Gastroesophageal sphincter (tissue), 4 donors: Measurements from ENCODE around the gene ST8SIA6. TPM values are rescaled to one million over a fixed set of nuclear protein-coding genes. Genes with fewer than 3 reads are reported as not detected.

ENCODE experiments used
- ATAC-seq: fragments of 150-250 bp; one replicate; pipeline ENCODE4 v1.9.1; 2016; ENCODE audit warnings: mild to moderate bottlenecking, moderate library complexity
- H3K27ac ChIP-seq, 4 donors: fragments of 200-600 bp; sonication (generic) in 3 of 4; 1 replicate in 3 of 4; 2 replicates in 1 of 4; pipeline ENCODE4 v1.5.1; 2016 to 2019
- H3K27me3 ChIP-seq: fragments of 200-600 bp; sonication (generic); one replicate; pipeline ENCODE4 v1.5.1; 2019
- H3K36me3 ChIP-seq, 2 donors: fragments of 200-600 bp; sonication (generic); one replicate each; pipeline ENCODE4 v1.5.1; 2019; ENCODE audit warnings: control low read depth in 1 of 2
- H3K4me1 ChIP-seq, 3 donors: fragments of 200-600 bp; sonication (generic); 1 replicate in 2 of 3; 2 replicates in 1 of 3; pipeline ENCODE4 v1.5.1; 2016 to 2019; ENCODE audit warnings: control low read depth in 2 of 3
- H3K4me3 ChIP-seq, 2 donors: fragments of 200-600 bp; sonication (generic); one replicate each; pipeline ENCODE4 v1.5.1; 2019; ENCODE audit warnings: mild to moderate bottlenecking in 1 of 2, moderate library complexity in 1 of 2
- H3K9me3 ChIP-seq, 3 donors: fragments of 200-600 bp; sonication (generic); one replicate each; pipeline ENCODE4 v1.5.1; 2017 to 2019; ENCODE audit warnings: control low read depth in 2 of 3
- CTCF ChIP-seq, 4 experiments: fragments of 200-600 bp in 2 of 4; fragments of 450-650 bp in 2 of 4; sonication (generic) in 1 of 4; IDR thresholded peaks; one replicate each; pipeline ENCODE4 v1.5.1; 2017 to 2019; ENCODE audit warnings: antibody characterized with exemption in 4 of 4, mild to moderate bottlenecking in 2 of 4, moderate library complexity in 2 of 4
- EP300 ChIP-seq: sonication (generic); formaldehyde crosslinking; IDR thresholded peaks from one replicate; pipeline ENCODE4 v1.6.1; 2017; ENCODE audit warnings: antibody characterized with exemption, mild to moderate bottlenecking
- POLR2A ChIP-seq, 2 donors: fragments of 450-650 bp; IDR thresholded peaks; one replicate each; pipeline ENCODE4 v1.6.1; 2017; ENCODE audit warnings: antibody characterized with exemption in 2 of 2, mild to moderate bottlenecking in 2 of 2, moderate library complexity in 1 of 2
- POLR2AphosphoS5 ChIP-seq: sonication (generic); formaldehyde crosslinking; IDR thresholded peaks from one replicate; pipeline ENCODE4 v1.6.1; 2017; ENCODE audit warnings: antibody characterized with exemption
- WGBS, 2 donors: methylation state at CpG; one replicate each; pipeline ENCODE4 v1.1.5; 2018; ENCODE audit warnings: low coverage in 1 of 2; 5-methylcytosine and 5-hydroxymethylcytosine counted together
- total RNA-seq, 4 donors: library from RNA; depleted of rRNA; stranded (reverse); fragments of >200 nt; gene quantifications; one replicate each; pipeline ENCODE4 v1.1.0, GENCODE V29; 2016

The ST8SIA6 gene
- total RNA-seq, 4 donors from 2014 or later = 1.5 to 1.9 TPM; not detected in 2

GRCh38 chr10:17465328-17466125 is 11.1 kb upstream of the ST8SIA6 start:
- H3K36me3 ChIP-seq = no peaks in the 10 kb centered on the region
- TF ChIP-seq POLR2AphosphoS5 (no peak), CTCF (IDR thresholded peaks at IDR 0.05) (no peak), POLR2A (IDR thresholded peaks at IDR 0.05) (no peak), EP300 (no peak)
- H3K4me3 ChIP-seq = no peak overlapping the region
- H3K27ac ChIP-seq = no peak overlapping the region
- H3K9me3 ChIP-seq = no peaks in the 10 kb centered on the region
- H3K27me3 ChIP-seq = peaks cover 13% of the 10 kb centered on the region
- WGBS, 2 donors = 68 to 82% methylated on average over 4 to 5 of the region's 5 CpGs
- no peak for ATAC-seq
- H3K4me1 ChIP-seq = no peaks in the 10 kb centered on the region

- no peak overlapping the region for H3K4me3 ChIP-seq
- 83 to 86% methylated on average over 4 to 5 of the region's 5 CpGs for WGBS, 2 donors
- H3K27ac ChIP-seq = no peak overlapping the region
- TF ChIP-seq CTCF (IDR thresholded peaks at IDR 0.05) (no peak), EP300 (no peak), POLR2A (IDR thresholded peaks at IDR 0.05) (no peak), POLR2AphosphoS5 (no peak)
- H3K4me1 ChIP-seq = no peaks in the 10 kb centered on the region
- ATAC-seq = no peak
- H3K27me3 ChIP-seq = peaks cover 3% of the 10 kb centered on the region
- H3K9me3 ChIP-seq = no peaks in the 10 kb centered on the region
- H3K36me3 ChIP-seq = no peaks in the 10 kb centered on the region
These were observed 10.2 kb upstream of the ST8SIA6 start for GRCh38 chr10:17464545-17464944.

GRCh38 chr10:17460756-17461155 is 6.4 kb upstream of the ST8SIA6 start:
- Histone ChIP-seq H3K27me3 (peaks cover 16% of the 10 kb centered on the region), H3K4me1 (no peaks in the 10 kb centered on the region), H3K4me3 (no peak overlapping the region), H3K9me3 (no peaks in the 10 kb centered on the region), H3K36me3 (no peaks in the 10 kb centered on the region), H3K27ac (no peak overlapping the region)
- ATAC-seq = no peak
- no peak for TF ChIP-seq EP300

GRCh38 chr10:17457083-17457482 is 2.7 kb upstream of the ST8SIA6 start:
- 79 to 100% methylated on average over 2 of the region's 2 CpGs for WGBS, 2 donors
- Histone ChIP-seq H3K27ac (no peak overlapping the region), H3K9me3 (peaks cover 0 to 6% (median 0%) of the 10 kb centered on the region in 3 donors), H3K4me1 (peaks cover 0 to 20% (median 5%) of the 10 kb centered on the region in 3 donors), H3K27me3 (peaks cover 52% of the 10 kb centered on the region), H3K36me3 (no peaks in the 10 kb centered on the region), H3K4me3 (no peak overlapping the region)
- TF ChIP-seq EP300 (no peak), POLR2A (IDR thresholded peaks at IDR 0.05) (no peak), POLR2AphosphoS5 (no peak), CTCF (IDR thresholded peaks at IDR 0.05) (no peak)
- ATAC-seq = no peak

GRCh38 chr10:17456032-17456548 is 1.7 kb upstream of the ST8SIA6 start:
- peaks cover 61% of the 10 kb centered on the region for H3K27me3 ChIP-seq
- H3K4me3 ChIP-seq = no peak overlapping the region
- WGBS, 2 donors = 95 to 100% methylated on average over 2 of the region's 2 CpGs
- peaks cover 0 to 20% (median 5%) of the 10 kb centered on the region in 3 donors for H3K4me1 ChIP-seq
- H3K27ac ChIP-seq = no peak overlapping the region
- ATAC-seq = no peak
- H3K9me3 ChIP-seq = peaks cover 0 to 6% (median 0%) of the 10 kb centered on the region in 3 donors
- TF ChIP-seq EP300 (no peak), POLR2AphosphoS5 (no peak)
- H3K36me3 ChIP-seq = no peaks in the 10 kb centered on the region

GRCh38 chr10:17455015-17455520 is 673 bp upstream of the ST8SIA6 start:
- H3K36me3 ChIP-seq = peaks cover 0 to 3% of the 10 kb centered on the region in 2 donors
- peaks cover 0 to 20% (median 5%) of the 10 kb centered on the region in 3 donors for H3K4me1 ChIP-seq
- ATAC-seq = no peak
- TF ChIP-seq POLR2A (IDR thresholded peaks at IDR 0.05) = no peak
- TF ChIP-seq CTCF (IDR thresholded peaks at IDR 0.05) = no peak
- TF ChIP-seq EP300 = no peak
- no peak for TF ChIP-seq POLR2AphosphoS5
- H3K27me3 ChIP-seq = peaks cover 66% of the 10 kb centered on the region
- no peak overlapping the region for H3K27ac ChIP-seq
- no peak overlapping the region for H3K4me3 ChIP-seq
- 100% methylated on average over 1 to 2 of the region's 2 CpGs for WGBS, 2 donors
- peaks cover 0 to 9% (median 0%) of the 10 kb centered on the region in 3 donors for H3K9me3 ChIP-seq
